Measurements from ENCODE around the gene CERS3.

CERS3 gene

GRCh38 chr15:100476805-100477204, 51.9 kb downstream of the CERS3 start:
- Histone ChIP-seq H3K27ac (no peak overlapping the region), H3K4me3 (no peak overlapping the region)
- TF ChIP-seq, protein P1, sequence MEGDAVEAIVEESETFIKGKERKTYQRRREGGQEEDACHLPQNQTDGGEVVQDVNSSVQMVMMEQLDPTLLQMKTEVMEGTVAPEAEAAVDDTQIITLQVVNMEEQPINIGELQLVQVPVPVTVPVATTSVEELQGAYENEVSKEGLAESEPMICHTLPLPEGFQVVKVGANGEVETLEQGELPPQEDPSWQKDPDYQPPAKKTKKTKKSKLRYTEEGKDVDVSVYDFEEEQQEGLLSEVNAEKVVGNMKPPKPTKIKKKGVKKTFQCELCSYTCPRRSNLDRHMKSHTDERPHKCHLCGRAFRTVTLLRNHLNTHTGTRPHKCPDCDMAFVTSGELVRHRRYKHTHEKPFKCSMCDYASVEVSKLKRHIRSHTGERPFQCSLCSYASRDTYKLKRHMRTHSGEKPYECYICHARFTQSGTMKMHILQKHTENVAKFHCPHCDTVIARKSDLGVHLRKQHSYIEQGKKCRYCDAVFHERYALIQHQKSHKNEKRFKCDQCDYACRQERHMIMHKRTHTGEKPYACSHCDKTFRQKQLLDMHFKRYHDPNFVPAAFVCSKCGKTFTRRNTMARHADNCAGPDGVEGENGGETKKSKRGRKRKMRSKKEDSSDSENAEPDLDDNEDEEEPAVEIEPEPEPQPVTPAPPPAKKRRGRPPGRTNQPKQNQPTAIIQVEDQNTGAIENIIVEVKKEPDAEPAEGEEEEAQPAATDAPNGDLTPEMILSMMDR (IDR thresholded peaks at IDR 0.05): no peak
- DNase-seq (ENCODE audit: low spot score): no peak

- DNase-seq (ENCODE audit: low spot score): no peak
- TF ChIP-seq, protein P1 (IDR thresholded peaks at IDR 0.05): no peak
- Histone ChIP-seq H3K27ac (no peak overlapping the region), H3K4me3 (no peak overlapping the region)
Observed at GRCh38 chr15:100472736-100473135, 56.0 kb downstream of the CERS3 start.

GRCh38 chr15:100471933-100472332, 56.8 kb downstream of the CERS3 start:
- DNase-seq (ENCODE audit: low spot score): no peak
- TF ChIP-seq, protein P1 (IDR thresholded peaks at IDR 0.05): no peak
- no peak overlapping the region for H3K27ac ChIP-seq
- no peak overlapping the region for H3K4me3 ChIP-seq

DNA sequence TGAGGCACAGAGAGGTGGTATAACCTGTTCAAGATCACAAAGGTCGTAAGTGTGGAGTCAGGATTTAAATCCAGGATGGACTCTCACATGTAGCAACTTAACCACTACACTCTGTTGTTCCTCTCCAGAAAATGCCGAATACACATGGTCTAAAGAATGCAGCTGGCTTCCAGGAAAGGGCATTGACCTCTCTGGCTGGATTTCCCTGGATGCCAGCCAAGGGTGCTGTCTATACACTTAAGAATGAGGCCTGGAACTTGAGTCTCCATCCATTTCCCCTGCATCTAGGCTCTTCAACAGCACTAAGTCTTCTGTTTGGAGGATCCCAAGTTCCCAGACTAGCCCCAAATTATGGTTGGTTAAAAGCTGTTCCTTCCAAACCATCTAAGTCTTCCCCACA, 60.5 kb downstream of the CERS3 start:
- DNase-seq (ENCODE audit: low spot score): no peak
- no peak overlapping the region for H3K27ac ChIP-seq
- TF ChIP-seq, protein P1 (IDR thresholded peaks at IDR 0.05): no peak
- H3K4me3 ChIP-seq: no peak overlapping the region

- Histone ChIP-seq H3K4me3 (no peak overlapping the region), H3K27ac (no peak overlapping the region)
- TF ChIP-seq, protein P1 (IDR thresholded peaks at IDR 0.05): no peak
- DNase-seq (ENCODE audit: low spot score): no peak
Observed at GRCh38 chr15:100466073-100466472, 62.7 kb downstream of the CERS3 start.

GRCh38 chr15:100464888-100465287, 63.9 kb downstream of the CERS3 start:
- TF ChIP-seq, protein P1 (IDR thresholded peaks at IDR 0.05): no peak
- no peak for DNase-seq (ENCODE audit: low spot score)

DNA sequence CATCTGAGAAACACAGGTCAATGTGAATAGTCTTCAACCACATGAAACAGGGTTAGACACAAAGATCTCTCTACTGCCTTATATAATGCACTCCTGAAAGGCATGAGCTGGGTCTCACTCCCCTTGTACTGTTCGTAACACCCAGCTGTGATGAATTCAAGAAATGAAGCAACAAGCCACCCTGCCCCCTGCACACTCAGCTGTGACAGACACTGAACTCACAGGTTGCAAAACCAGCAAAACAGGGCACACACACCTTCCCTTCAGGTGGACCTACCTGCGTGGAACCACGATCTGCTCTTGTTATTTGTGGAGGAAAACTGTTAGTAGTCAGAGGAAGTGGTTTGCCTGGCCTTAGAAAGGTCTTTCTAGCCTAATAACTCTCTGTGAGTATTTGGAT, 64.5 kb downstream of the CERS3 start:
- H3K4me3 ChIP-seq: no peak overlapping the region
- DNase-seq (ENCODE audit: low spot score): no peak
- TF ChIP-seq, protein P1 (IDR thresholded peaks at IDR 0.05): no peak
- H3K27ac ChIP-seq: no peak overlapping the region

More at GRCh38 chr15:100464888-100465287, 63.9 kb downstream of the CERS3 start:
- Histone ChIP-seq H3K27ac (no peak overlapping the region), H3K4me3 (no peak overlapping the region)

Data from coronary artery (tissue), 2 donors.